Progenitor cell of endocrine pancreas (in vitro differentiated cells): Measurements from ENCODE around the gene ALG12. TPM values are rescaled to one million over a fixed set of nuclear protein-coding genes. Genes with fewer than 3 reads are reported as not detected.

Experiments used
- DNase-seq: peaks from one replicate; pipeline ENCODE4 v3.0.0; 2021; ENCODE audit warnings: low spot score; ENCODE audit not compliant: unreplicated experiment
- H3K27ac Mint-ChIP-seq: 2 replicates; pipeline ENCODE4 v1.8.0; 2021; ENCODE audit warnings: mild to moderate bottlenecking, moderate library complexity, mixed read lengths
- H3K27me3 Mint-ChIP-seq: 2 replicates; pipeline ENCODE4 v1.8.0; 2021; ENCODE audit warnings: mixed read lengths
- H3K36me3 Mint-ChIP-seq: 2 replicates; pipeline ENCODE4 v1.8.0; 2022; ENCODE audit warnings: mixed read lengths; ENCODE audit not compliant: insufficient read depth
- H3K4me1 Mint-ChIP-seq: 2 replicates; pipeline ENCODE4 v1.8.0; 2021; ENCODE audit warnings: low read depth, mixed read lengths
- H3K4me3 Mint-ChIP-seq: 2 replicates; pipeline ENCODE4 v1.8.0; 2021; ENCODE audit warnings: low read depth, mild to moderate bottlenecking, moderate library complexity, mixed read lengths
- H3K9me3 Mint-ChIP-seq: 2 replicates; pipeline ENCODE4 v1.8.0; 2021; ENCODE audit warnings: low read depth, mixed read lengths
- CTCF ChIP-seq: fragments of 200-600 bp; sonication (generic); IDR thresholded peaks from one replicate; pipeline ENCODE4 v1.5.0; 2021; ENCODE audit warnings: antibody characterized with exemption, mild to moderate bottlenecking; ENCODE audit not compliant: unreplicated experiment
- long read RNA-seq: library from polyadenylated mRNA; unstranded; transcript quantifications from one replicate; pipeline ENCODE4 v2.0.0, GENCODE V29; 2020
- total RNA-seq: library from RNA; stranded (reverse); gene quantifications from 2 replicates; pipeline ENCODE4 v1.2.1, GENCODE V29; 2021

ALG12 gene
- 22.0 and 25.7 TPM in 2 replicates for total RNA-seq
- long read RNA-seq, full-length matches to known transcripts, result 21 of 27 reads
- long read RNA-seq, partial matches to known transcripts, result 4 of 27 reads
- long read RNA-seq, other reads (novel, unspliced or antisense), result 2 of 27 reads

- peak within 1 kb of the TSS; percentile 84 for H3K4me3 Mint-ChIP-seq
- H3K27ac Mint-ChIP-seq, result peak within 1 kb of the TSS; percentile 94
- no peaks in the 10 kb centered on the region for H3K9me3 Mint-ChIP-seq
- peak; percentile 98 for DNase-seq
- TF ChIP-seq CTCF, result no peak
- no peaks in the 10 kb centered on the region for H3K36me3 Mint-ChIP-seq
- H3K4me1 Mint-ChIP-seq, result peaks cover 6% of the 10 kb centered on the region
- H3K27me3 Mint-ChIP-seq, result no peaks in the 10 kb centered on the region
These were observed at the start of gene ALG12, which contains the start of gene CRELD2 for GRCh38 chr22:49917974-49918910. Gene ALG12 (minus strand): TSS chr22:49918438. CDS start chr22:49913765, 4,673 bp downstream. Gene CRELD2 (plus strand): TSS chr22:49918634. CDS start chr22:49918770, 136 bp downstream.

GRCh38 chr22:49967706-49968208 is 49.5 kb upstream of the ALG12 start:
- peaks cover 7% of the 10 kb centered on the region for H3K27me3 Mint-ChIP-seq
- DNase-seq, result no peak
- H3K9me3 Mint-ChIP-seq, result no peaks in the 10 kb centered on the region
- peak overlapping the region; percentile 88 for H3K27ac Mint-ChIP-seq
- peaks cover 2% of the 10 kb centered on the region for H3K36me3 Mint-ChIP-seq
- no peak for TF ChIP-seq CTCF
- peaks cover 6% of the 10 kb centered on the region for H3K4me1 Mint-ChIP-seq
- H3K4me3 Mint-ChIP-seq, result no peak overlapping the region

GRCh38 chr22:49966774-49967705 is 48.8 kb upstream of the ALG12 start:
- Mint-ChIP-seq H3K4me3 (no peak overlapping the region), H3K27ac (peak overlapping the region; percentile 20), H3K27me3 (peaks cover 7% of the 10 kb centered on the region), H3K36me3 (peaks cover 2% of the 10 kb centered on the region), H3K9me3 (no peaks in the 10 kb centered on the region), H3K4me1 (peaks cover 6% of the 10 kb centered on the region)
- DNase-seq, result peak; percentile 10
- TF ChIP-seq CTCF, result no peak

GRCh38 chr22:49966041-49966773 is 48.0 kb upstream of the ALG12 start:
- peaks cover 2% of the 10 kb centered on the region for H3K36me3 Mint-ChIP-seq
- no peak overlapping the region for H3K4me3 Mint-ChIP-seq
- DNase-seq, result no peak
- no peak for TF ChIP-seq CTCF
- no peaks in the 10 kb centered on the region for H3K9me3 Mint-ChIP-seq
- H3K27ac Mint-ChIP-seq, result no peak overlapping the region
- peaks cover 6% of the 10 kb centered on the region for H3K4me1 Mint-ChIP-seq
- H3K27me3 Mint-ChIP-seq, result peaks cover 7% of the 10 kb centered on the region
